GM12891 (cell line): ENCODE measurements around the gene PHETA1.

Experiments
- PAX5 ChIP-seq: IDR thresholded peaks from 2 replicates; pipeline ENCODE4 v1.6.1; 2011; ENCODE audit warnings: low read length, moderate library complexity, mild to moderate bottlenecking; ENCODE audit not compliant: insufficient read depth, severe bottlenecking
- POLR2A ChIP-seq: IDR thresholded peaks from 2 replicates; pipeline ENCODE4 v1.6.1; 2011; ENCODE audit warnings: low read depth, low read length, control low read depth
- POU2F2 ChIP-seq: IDR thresholded peaks from 2 replicates; pipeline ENCODE4 v1.6.1; 2011; ENCODE audit warnings: low read depth, mild to moderate bottlenecking, control low read depth, low read length, moderate library complexity

DNA sequence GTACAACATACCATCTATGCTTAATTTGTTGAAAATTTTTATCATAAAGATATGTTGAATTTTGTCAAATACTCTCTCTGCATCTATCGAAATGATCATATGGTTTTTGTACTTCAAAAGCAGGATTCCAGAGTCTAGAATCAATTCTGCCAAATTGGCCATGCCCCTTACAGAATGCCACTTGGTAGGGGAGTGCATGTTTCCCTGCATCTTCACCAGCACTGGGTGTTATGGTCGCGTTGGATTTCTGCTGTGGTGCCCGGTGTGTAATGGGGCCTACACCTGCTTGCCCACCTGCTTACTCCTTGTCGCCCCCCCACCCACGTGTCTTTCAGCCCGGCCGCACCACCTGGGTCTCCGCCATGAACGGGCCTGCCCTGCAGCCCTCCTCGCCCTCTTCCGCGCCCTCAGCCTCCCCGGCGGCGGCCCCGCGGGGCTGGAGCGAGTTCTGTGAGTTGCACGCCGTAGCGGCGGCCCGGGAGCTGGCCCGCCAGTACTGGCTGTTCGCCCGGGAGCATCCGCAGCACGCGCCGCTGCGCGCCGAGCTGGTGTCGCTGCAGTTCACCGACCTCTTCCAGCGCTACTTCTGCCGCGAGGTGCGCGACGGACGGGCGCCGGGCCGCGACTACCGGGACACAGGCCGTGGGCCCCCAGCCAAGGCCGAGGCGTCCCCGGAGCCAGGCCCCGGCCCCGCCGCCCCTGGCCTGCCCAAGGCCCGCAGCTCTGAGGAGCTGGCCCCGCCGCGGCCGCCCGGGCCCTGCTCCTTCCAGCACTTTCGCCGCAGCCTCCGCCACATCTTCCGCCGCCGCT lies 49.1 kb upstream of the PHETA1 start:
- no peak for TF ChIP-seq PAX5
- no peak for TF ChIP-seq POLR2A
- TF ChIP-seq POU2F2: no peak
